HEK293 (cell line): Measurements from ENCODE around the gene INSYN1.

Experiments used
- CTCF ChIA-PET: fragments of 350-600 bp; formaldehyde crosslinking; extraction: SDS; loops from one replicate; lab custom pipeline; 2021; ENCODE audit warnings: antibody characterized with exemption; lab: Yijun Ruan, JAX
- POLR2A ChIA-PET: fragments of 300-600 bp; formaldehyde crosslinking; extraction: SDS; loops from one replicate; lab custom pipeline; 2020; ENCODE audit warnings: antibody characterized with exemption, inconsistent platforms; lab: Yijun Ruan, JAX
- H3K27ac ChIP-seq: fragments of 200-500 bp; sonication (Bioruptor generic); 2 replicates; pipeline ENCODE4 v1.5.1; 2014; ENCODE audit warnings: low read depth, low read length, control low read depth, inconsistent platforms; ENCODE audit errors: extremely low read depth
- H3K36me3 ChIP-seq, 2 experiments: fragments of 200-500 bp in 1 of 2; sonication (Bioruptor generic) in 1 of 2; 1 replicate in 1 of 2; 2 replicates in 1 of 2; pipeline ENCODE4 v1.5.1; 2014 to 2017; ENCODE audit warnings: inconsistent platforms in 2 of 2, low read length in 2 of 2; ENCODE audit not compliant: control insufficient read depth in 2 of 2, insufficient read depth in 1 of 2
- H3K4me1 ChIP-seq: fragments of 200-500 bp; sonication (Bioruptor generic); 2 replicates; pipeline ENCODE4 v1.5.1; 2014; ENCODE audit warnings: mild to moderate bottlenecking, low read length, inconsistent platforms; ENCODE audit not compliant: control insufficient read depth, insufficient read depth
- H3K4me3 ChIP-seq: 2 replicates; pipeline ENCODE4 v1.5.1; 2011; ENCODE audit warnings: low read depth, mild to moderate bottlenecking, control low read depth, low read length, moderate library complexity
- H3K9me3 ChIP-seq: fragments of 200-500 bp; sonication (Bioruptor generic); 2 replicates; pipeline ENCODE4 v1.5.1; 2014; ENCODE audit warnings: low read depth, low read length, inconsistent platforms; ENCODE audit not compliant: control insufficient read depth, insufficient read depth
- GLIS1 ChIP-seq: fragments of 450-650 bp; formaldehyde crosslinking; IDR thresholded peaks from 2 replicates; pipeline ENCODE4 v1.5.1; 2016; ENCODE audit warnings: missing biosample characterization, missing genetic modification characterization
- KLF1 ChIP-seq: fragments of 450-650 bp; formaldehyde crosslinking; IDR thresholded peaks from 2 replicates; pipeline ENCODE4 v1.5.1; 2016; ENCODE audit warnings: missing biosample characterization, missing genetic modification characterization
- KLF7 ChIP-seq: fragments of 450-650 bp; formaldehyde crosslinking; IDR thresholded peaks from 2 replicates; pipeline ENCODE4 v1.5.1; 2016; ENCODE audit warnings: missing biosample characterization, missing genetic modification characterization, borderline replicate concordance
- KLF9 ChIP-seq: fragments of 450-650 bp; formaldehyde crosslinking; IDR thresholded peaks from 2 replicates; pipeline ENCODE4 v1.5.1; 2016; ENCODE audit warnings: missing biosample characterization, missing genetic modification characterization, low read depth
- TRIM28 ChIP-seq: IDR thresholded peaks from 2 replicates; pipeline ENCODE4 v1.6.1; 2011; ENCODE audit warnings: low read length, control low read depth, borderline replicate concordance
- WT1 ChIP-seq: fragments of 450-650 bp; formaldehyde crosslinking; IDR thresholded peaks from 2 replicates; pipeline ENCODE4 v1.5.1; 2016; ENCODE audit warnings: missing biosample characterization, missing genetic modification characterization
- ZBTB20 ChIP-seq: fragments of 450-650 bp; formaldehyde crosslinking; IDR thresholded peaks from 2 replicates; pipeline ENCODE4 v1.5.1; 2016; ENCODE audit warnings: missing biosample characterization, missing genetic modification characterization
- ZBTB21 ChIP-seq: fragments of 450-650 bp; formaldehyde crosslinking; IDR thresholded peaks from 2 replicates; pipeline ENCODE4 v1.5.1; 2017; ENCODE audit warnings: missing biosample characterization, missing genetic modification characterization
- ZBTB48 ChIP-seq: fragments of 450-650 bp; formaldehyde crosslinking; IDR thresholded peaks from 2 replicates; pipeline ENCODE4 v1.5.1; 2016; ENCODE audit warnings: missing biosample characterization, missing genetic modification characterization
- ZEB2 ChIP-seq: fragments of 450-650 bp; formaldehyde crosslinking; IDR thresholded peaks from 2 replicates; pipeline ENCODE4 v1.5.1; 2016; ENCODE audit warnings: missing biosample characterization, missing genetic modification characterization
- ZNF112 ChIP-seq: fragments of 450-650 bp; formaldehyde crosslinking; IDR thresholded peaks from 2 replicates; pipeline ENCODE4 v1.5.0; 2017; ENCODE audit warnings: missing biosample characterization, missing genetic modification characterization
- ZNF133 ChIP-seq: fragments of 450-650 bp; formaldehyde crosslinking; IDR thresholded peaks from 2 replicates; pipeline ENCODE4 v1.5.1; 2016; ENCODE audit warnings: missing biosample characterization, missing genetic modification characterization
- ZNF221 ChIP-seq: fragments of 450-650 bp; formaldehyde crosslinking; IDR thresholded peaks from 2 replicates; pipeline ENCODE4 v1.5.1; 2017; ENCODE audit warnings: missing biosample characterization, missing genetic modification characterization, borderline replicate concordance
- ZNF335 ChIP-seq: fragments of 450-650 bp; formaldehyde crosslinking; conservative IDR thresholded peaks from 2 replicates; pipeline ENCODE4 v1.5.1; 2016; ENCODE audit warnings: missing biosample characterization, missing genetic modification characterization
- ZNF501 ChIP-seq: fragments of 450-650 bp; formaldehyde crosslinking; IDR thresholded peaks from 2 replicates; pipeline ENCODE4 v1.5.1; 2016; ENCODE audit warnings: missing biosample characterization, missing genetic modification characterization
- ZNF529 ChIP-seq: fragments of 450-650 bp; formaldehyde crosslinking; IDR thresholded peaks from 2 replicates; pipeline ENCODE4 v1.5.1; 2017; ENCODE audit warnings: missing genetic modification characterization, missing biosample characterization; ENCODE audit not compliant: insufficient replicate concordance
- ZNF596 ChIP-seq: fragments of 450-650 bp; IDR thresholded peaks from 2 replicates; pipeline ENCODE4 v1.5.0; 2018; ENCODE audit warnings: missing biosample characterization, mild to moderate bottlenecking, missing genetic modification characterization, moderate library complexity
- ZNF600 ChIP-seq: fragments of 450-650 bp; formaldehyde crosslinking; IDR thresholded peaks from 2 replicates; pipeline ENCODE4 v1.5.1; 2016; ENCODE audit warnings: missing biosample characterization, missing genetic modification characterization
- ZNF843 ChIP-seq: fragments of 450-650 bp; formaldehyde crosslinking; IDR thresholded peaks from 2 replicates; pipeline ENCODE4 v1.5.1; 2016; ENCODE audit warnings: missing biosample characterization, missing genetic modification characterization
- TF ChIP-seq, protein P1 (sequence below): fragments of 450-650 bp; formaldehyde crosslinking; optimal IDR thresholded peaks from 2 replicates; pipeline ENCODE3; 2016; ENCODE audit warnings: missing biosample characterization, mild to moderate bottlenecking, missing genetic modification characterization
- TF ChIP-seq, protein P2 (sequence below): fragments of 450-650 bp; formaldehyde crosslinking; IDR thresholded peaks from 2 replicates; pipeline ENCODE4 v1.5.1; 2016; ENCODE audit warnings: missing biosample characterization, missing genetic modification characterization, borderline replicate concordance
- TF ChIP-seq, protein P3 (sequence below): sonication (generic); formaldehyde crosslinking; IDR thresholded peaks from 2 replicates; pipeline ENCODE4 v1.8.1; 2022; ENCODE audit warnings: mild to moderate bottlenecking, moderate library complexity, missing genetic modification reagents
- TF ChIP-seq, protein P4 (sequence below): fragments of 450-650 bp; formaldehyde crosslinking; IDR thresholded peaks from 2 replicates; pipeline ENCODE4 v1.5.1; 2017; ENCODE audit warnings: missing biosample characterization, missing genetic modification characterization

The INSYN1 gene

DNA sequence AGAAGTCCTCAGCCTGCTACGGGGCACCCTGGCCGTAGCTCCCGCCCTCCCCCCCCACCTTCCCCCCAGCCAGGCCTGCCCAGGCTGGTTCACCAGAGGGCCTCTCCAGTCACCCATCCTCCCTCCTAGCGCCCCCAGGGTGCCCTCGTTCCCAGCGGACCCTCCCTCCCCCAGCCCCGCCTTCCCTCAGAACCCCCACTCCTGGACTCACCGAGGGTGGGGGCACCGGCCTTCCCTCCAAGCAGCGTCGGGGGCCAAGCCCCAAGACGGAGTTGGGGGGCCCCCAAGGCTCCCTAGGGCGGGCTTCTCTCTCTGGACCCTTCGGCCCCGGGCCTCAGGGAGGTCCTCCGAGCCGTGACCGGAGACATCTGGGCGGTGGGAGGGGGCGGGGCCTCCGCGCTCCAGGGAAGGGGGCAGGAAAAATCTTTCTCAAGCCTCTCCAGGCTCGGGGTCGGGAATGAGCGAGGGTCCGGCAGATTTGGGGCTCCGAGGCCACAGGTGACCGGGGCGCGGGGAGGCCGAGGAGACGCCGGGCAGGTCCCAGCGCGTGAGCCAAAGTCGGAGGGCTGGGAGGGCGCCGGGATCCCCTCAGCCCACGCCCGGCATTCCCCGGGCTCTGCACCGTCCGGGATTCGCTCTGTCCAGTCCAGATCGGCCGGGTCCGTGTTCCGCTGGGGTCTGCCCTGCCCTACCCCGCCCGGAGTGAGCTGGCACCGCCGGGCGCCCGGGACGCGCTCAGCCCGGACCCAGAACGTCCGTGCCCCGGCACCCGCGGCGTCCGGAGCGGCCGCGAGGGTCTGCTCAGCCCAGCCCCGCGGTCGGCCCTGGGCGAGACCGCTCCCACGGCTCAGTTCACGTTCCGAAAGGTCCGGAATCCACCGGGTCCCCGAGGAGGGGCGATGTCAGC lies 999 bp downstream of the INSYN1 start (continued):
- TF ChIP-seq KLF9 (tag by site-specific recombination) = peak; percentile 50; the same call in 1 of the 2 replicates
- peak; percentile 90 for TF ChIP-seq ZBTB20 (tag by site-specific recombination)
- TF ChIP-seq ZNF335 (tag by site-specific recombination) = peak; percentile 92
- no peak; the same call in 1 of the 2 replicates for TF ChIP-seq ZBTB48
- TF ChIP-seq ZEB2 (tag by site-specific recombination) = 0 out of 2 replicates have a peak, but pooled peaks have one; percentile 28
- TF ChIP-seq KLF7 = no peak
- no peak for TF ChIP-seq ZNF843 (tag by site-specific recombination)
- TF ChIP-seq, protein P1, sequence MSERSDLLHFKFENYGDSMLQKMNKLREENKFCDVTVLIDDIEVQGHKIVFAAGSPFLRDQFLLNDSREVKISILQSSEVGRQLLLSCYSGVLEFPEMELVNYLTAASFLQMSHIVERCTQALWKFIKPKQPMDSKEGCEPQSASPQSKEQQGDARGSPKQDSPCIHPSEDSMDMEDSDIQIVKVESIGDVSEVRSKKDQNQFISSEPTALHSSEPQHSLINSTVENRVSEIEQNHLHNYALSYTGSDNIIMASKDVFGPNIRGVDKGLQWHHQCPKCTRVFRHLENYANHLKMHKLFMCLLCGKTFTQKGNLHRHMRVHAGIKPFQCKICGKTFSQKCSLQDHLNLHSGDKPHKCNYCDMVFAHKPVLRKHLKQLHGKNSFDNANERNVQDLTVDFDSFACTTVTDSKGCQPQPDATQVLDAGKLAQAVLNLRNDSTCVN = peak; percentile 75

DNA sequence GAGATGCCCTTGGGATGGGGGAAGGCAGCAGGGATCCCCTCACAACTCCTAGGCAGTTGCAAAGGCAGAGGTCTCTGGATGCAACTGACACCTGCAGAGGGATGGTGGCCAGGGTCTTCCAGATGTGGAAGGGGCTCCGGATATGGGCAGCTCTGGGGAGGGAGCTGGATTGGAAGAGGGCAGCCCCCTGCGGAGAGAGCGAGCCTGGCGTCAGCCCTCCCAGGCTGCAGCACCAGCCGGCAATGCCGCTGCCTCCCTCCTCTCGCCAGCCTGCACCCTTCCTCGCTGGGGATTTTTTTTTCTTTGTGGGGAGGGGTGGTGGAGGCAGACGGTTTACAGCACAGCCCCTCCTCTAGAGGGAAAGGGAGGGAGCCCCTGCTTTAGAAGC lies 1.6 kb downstream of the INSYN1 start:
- CTCF ChIA-PET = no interaction called here
- POLR2A ChIA-PET = interaction anchor here (0.8 to 0.9 kb wide), 2 partner anchors 12 kb away, joined by 3 to 4 read pairs; no protein-coding TSS in a partner anchor
- H3K4me3 ChIP-seq = no peak overlapping the region
- H3K4me1 ChIP-seq = peaks cover 3% of the 10 kb centered on the region
- H3K27ac ChIP-seq = no peak overlapping the region
- no peaks in the 10 kb centered on the region for H3K9me3 ChIP-seq
- H3K36me3 ChIP-seq = peaks cover 0 to 10% of the 10 kb centered on the region in 2 experiments; a peak in 1 of 3 replicates
- TF ChIP-seq ZNF501 (tag by site-specific recombination) = no peak
- no peak for TF ChIP-seq TRIM28
- TF ChIP-seq ZNF112 = no peak
- TF ChIP-seq, protein P2, sequence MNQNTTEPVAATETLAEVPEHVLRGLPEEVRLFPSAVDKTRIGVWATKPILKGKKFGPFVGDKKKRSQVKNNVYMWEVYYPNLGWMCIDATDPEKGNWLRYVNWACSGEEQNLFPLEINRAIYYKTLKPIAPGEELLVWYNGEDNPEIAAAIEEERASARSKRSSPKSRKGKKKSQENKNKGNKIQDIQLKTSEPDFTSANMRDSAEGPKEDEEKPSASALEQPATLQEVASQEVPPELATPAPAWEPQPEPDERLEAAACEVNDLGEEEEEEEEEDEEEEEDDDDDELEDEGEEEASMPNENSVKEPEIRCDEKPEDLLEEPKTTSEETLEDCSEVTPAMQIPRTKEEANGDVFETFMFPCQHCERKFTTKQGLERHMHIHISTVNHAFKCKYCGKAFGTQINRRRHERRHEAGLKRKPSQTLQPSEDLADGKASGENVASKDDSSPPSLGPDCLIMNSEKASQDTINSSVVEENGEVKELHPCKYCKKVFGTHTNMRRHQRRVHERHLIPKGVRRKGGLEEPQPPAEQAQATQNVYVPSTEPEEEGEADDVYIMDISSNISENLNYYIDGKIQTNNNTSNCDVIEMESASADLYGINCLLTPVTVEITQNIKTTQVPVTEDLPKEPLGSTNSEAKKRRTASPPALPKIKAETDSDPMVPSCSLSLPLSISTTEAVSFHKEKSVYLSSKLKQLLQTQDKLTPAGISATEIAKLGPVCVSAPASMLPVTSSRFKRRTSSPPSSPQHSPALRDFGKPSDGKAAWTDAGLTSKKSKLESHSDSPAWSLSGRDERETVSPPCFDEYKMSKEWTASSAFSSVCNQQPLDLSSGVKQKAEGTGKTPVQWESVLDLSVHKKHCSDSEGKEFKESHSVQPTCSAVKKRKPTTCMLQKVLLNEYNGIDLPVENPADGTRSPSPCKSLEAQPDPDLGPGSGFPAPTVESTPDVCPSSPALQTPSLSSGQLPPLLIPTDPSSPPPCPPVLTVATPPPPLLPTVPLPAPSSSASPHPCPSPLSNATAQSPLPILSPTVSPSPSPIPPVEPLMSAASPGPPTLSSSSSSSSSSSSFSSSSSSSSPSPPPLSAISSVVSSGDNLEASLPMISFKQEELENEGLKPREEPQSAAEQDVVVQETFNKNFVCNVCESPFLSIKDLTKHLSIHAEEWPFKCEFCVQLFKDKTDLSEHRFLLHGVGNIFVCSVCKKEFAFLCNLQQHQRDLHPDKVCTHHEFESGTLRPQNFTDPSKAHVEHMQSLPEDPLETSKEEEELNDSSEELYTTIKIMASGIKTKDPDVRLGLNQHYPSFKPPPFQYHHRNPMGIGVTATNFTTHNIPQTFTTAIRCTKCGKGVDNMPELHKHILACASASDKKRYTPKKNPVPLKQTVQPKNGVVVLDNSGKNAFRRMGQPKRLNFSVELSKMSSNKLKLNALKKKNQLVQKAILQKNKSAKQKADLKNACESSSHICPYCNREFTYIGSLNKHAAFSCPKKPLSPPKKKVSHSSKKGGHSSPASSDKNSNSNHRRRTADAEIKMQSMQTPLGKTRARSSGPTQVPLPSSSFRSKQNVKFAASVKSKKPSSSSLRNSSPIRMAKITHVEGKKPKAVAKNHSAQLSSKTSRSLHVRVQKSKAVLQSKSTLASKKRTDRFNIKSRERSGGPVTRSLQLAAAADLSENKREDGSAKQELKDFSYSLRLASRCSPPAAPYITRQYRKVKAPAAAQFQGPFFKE (tag by site-specific recombination) = no peak
- TF ChIP-seq ZNF221 (tag by site-specific recombination) = no peak
- TF ChIP-seq, protein P3, sequence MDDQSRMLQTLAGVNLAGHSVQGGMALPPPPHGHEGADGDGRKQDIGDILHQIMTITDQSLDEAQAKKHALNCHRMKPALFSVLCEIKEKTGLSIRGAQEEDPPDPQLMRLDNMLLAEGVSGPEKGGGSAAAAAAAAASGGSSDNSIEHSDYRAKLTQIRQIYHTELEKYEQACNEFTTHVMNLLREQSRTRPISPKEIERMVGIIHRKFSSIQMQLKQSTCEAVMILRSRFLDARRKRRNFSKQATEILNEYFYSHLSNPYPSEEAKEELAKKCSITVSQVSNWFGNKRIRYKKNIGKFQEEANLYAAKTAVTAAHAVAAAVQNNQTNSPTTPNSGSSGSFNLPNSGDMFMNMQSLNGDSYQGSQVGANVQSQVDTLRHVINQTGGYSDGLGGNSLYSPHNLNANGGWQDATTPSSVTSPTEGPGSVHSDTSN (CRISPR knock-in tag) = no peak
- TF ChIP-seq, protein P4, sequence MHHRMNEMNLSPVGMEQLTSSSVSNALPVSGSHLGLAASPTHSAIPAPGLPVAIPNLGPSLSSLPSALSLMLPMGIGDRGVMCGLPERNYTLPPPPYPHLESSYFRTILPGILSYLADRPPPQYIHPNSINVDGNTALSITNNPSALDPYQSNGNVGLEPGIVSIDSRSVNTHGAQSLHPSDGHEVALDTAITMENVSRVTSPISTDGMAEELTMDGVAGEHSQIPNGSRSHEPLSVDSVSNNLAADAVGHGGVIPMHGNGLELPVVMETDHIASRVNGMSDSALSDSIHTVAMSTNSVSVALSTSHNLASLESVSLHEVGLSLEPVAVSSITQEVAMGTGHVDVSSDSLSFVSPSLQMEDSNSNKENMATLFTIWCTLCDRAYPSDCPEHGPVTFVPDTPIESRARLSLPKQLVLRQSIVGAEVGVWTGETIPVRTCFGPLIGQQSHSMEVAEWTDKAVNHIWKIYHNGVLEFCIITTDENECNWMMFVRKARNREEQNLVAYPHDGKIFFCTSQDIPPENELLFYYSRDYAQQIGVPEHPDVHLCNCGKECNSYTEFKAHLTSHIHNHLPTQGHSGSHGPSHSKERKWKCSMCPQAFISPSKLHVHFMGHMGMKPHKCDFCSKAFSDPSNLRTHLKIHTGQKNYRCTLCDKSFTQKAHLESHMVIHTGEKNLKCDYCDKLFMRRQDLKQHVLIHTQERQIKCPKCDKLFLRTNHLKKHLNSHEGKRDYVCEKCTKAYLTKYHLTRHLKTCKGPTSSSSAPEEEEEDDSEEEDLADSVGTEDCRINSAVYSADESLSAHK (tag by site-specific recombination) = no peak
- TF ChIP-seq KLF1 (tag by site-specific recombination) = no peak
- no peak for TF ChIP-seq ZBTB21 (tag by site-specific recombination)
- TF ChIP-seq ZNF596 = peak; percentile 23; the same call in 1 of the 2 replicates
- peak; percentile 42; the same call in 1 of the 2 replicates for TF ChIP-seq ZNF600 (tag by site-specific recombination)
- peak; percentile 82 for TF ChIP-seq GLIS1 (tag by site-specific recombination)
- TF ChIP-seq ZNF133 (tag by site-specific recombination) = no peak
- TF ChIP-seq WT1 (tag by site-specific recombination) = peak; percentile 17; the same call in 1 of the 2 replicates
- no peak for TF ChIP-seq ZNF529
